Epithelial cell of esophagus (primary cell): ENCODE measurements around the gene PLEKHA7.
A peak's percentile ranks its signal among the peaks of the same experiment; 100 is the strongest.

Experiments used
- DNase-seq: peaks from one replicate; pipeline ENCODE4 v3.0.0; 2010; ENCODE audit warnings: low read depth
- H3K4me3 ChIP-seq: 2 replicates; pipeline ENCODE4 v1.5.1; 2011; ENCODE audit warnings: mild to moderate bottlenecking, low read length, control low read depth
- TF ChIP-seq, protein P1 (sequence below): IDR thresholded peaks from 2 replicates; pipeline ENCODE4 v1.5.1; 2011; ENCODE audit warnings: low read depth, mild to moderate bottlenecking, low read length, control low read depth, inconsistent platforms; ENCODE audit not compliant: insufficient read depth; ENCODE audit errors: missing control alignments

Gene PLEKHA7

GRCh38 chr11:16806791-16807190 lies 207.4 kb downstream of the PLEKHA7 start:
- DNase-seq = peak; percentile 79
- H3K4me3 ChIP-seq = no peak overlapping the region
- TF ChIP-seq, protein P1, sequence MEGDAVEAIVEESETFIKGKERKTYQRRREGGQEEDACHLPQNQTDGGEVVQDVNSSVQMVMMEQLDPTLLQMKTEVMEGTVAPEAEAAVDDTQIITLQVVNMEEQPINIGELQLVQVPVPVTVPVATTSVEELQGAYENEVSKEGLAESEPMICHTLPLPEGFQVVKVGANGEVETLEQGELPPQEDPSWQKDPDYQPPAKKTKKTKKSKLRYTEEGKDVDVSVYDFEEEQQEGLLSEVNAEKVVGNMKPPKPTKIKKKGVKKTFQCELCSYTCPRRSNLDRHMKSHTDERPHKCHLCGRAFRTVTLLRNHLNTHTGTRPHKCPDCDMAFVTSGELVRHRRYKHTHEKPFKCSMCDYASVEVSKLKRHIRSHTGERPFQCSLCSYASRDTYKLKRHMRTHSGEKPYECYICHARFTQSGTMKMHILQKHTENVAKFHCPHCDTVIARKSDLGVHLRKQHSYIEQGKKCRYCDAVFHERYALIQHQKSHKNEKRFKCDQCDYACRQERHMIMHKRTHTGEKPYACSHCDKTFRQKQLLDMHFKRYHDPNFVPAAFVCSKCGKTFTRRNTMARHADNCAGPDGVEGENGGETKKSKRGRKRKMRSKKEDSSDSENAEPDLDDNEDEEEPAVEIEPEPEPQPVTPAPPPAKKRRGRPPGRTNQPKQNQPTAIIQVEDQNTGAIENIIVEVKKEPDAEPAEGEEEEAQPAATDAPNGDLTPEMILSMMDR = no peak

- no peak for DNase-seq
- no peak overlapping the region for H3K4me3 ChIP-seq
- TF ChIP-seq, protein P1 = no peak
These were observed 208.3 kb downstream of the PLEKHA7 start for GRCh38 chr11:16805938-16806337.

DNA sequence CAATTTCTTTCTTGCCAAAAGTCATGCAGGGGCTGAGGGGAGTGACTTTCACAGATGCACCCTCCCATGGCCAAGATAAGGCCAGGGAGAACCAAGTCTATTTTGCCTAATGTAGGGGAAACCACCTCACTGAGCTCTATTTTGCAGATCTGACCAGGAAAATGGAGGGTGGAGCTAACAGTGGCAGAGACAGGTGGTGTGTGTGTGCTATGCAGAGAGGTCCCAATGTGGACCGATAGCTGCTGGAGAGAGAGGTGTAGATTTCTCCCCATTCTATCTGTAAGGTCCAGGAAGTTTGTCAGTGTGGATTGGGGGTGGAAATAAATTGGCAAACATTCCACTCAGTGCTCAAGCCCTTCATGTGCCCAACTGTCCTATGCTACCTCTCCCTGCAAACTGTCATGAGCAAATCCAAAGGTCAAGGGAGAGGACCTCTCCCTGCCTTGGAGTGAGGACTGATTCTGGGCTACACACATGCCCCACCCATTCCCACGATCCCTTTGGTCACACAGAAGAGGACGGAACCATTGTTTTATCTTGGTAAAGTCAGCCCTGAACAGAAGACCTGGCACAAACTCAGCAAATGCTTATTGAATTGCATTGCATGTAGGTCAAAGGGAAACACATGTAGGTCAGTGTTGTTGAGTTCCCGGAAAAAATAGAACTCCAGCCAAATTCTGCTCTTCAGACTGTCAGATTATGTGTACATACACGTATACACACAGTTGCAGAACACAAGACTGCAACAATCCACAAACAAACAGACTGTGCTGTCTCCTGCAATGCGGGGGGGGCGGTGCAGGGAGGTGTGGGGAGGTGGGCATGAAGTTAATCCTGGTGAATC lies 209.9 kb downstream of the PLEKHA7 start:
- H3K4me3 ChIP-seq = no peak overlapping the region
- no peak for DNase-seq
- TF ChIP-seq, protein P1 = no peak

- H3K4me3 ChIP-seq = no peak overlapping the region
- TF ChIP-seq, protein P1 = no peak
- no peak for DNase-seq
These were observed 212.8 kb downstream of the PLEKHA7 start for GRCh38 chr11:16801288-16801980.

DNA sequence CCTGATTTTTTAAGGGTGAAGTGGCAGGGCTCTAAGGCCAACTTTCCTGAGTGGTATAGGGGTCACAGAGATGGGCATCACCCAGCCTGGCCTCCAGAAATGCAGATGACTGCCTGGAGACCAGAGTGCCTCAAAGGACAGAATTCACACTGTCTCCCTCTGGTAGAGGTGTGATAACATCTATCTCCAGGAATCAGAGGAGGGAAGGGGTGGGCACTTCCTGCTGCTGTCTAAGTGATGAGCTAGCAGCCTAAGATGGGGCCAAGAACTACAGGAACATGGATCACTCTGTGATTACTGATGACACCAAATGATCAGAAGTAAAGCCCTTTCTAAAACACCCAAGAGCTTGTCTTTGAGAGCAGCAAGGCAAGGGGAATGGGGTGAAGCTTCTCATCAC lies 213.8 kb downstream of the PLEKHA7 start:
- TF ChIP-seq, protein P1 = no peak
- DNase-seq = no peak
- no peak overlapping the region for H3K4me3 ChIP-seq

- no peak for DNase-seq
- TF ChIP-seq, protein P1 = no peak
- H3K4me3 ChIP-seq = no peak overlapping the region
These were observed 214.3 kb downstream of the PLEKHA7 start for GRCh38 chr11:16799890-16800289.
